Mesenteric fat pad (tissue), 1 donor: ENCODE data around the gene SREBF2. TPM values are rescaled to one million over a fixed set of nuclear protein-coding genes. Genes with fewer than 3 reads are reported as not detected.

ENCODE experiments used
- DNase-seq: peaks from one replicate; pipeline ENCODE4 v3.0.0-alpha.2; 2020; ENCODE audit warnings: low spot score
- total RNA-seq: library from RNA; stranded (reverse); fragmentation: NEBNext Ultra II Directional; extraction: Animal tissue kit (Norgen Biotek cat#: 25700); gene quantifications from one replicate; pipeline ENCODE4 v1.2.1, GENCODE V29; 2021
- donor health status: DM: yes; HTN: yes; CAD: no.

The SREBF2 gene
- total RNA-seq, 1 donor from 2014 or later: 35.9 TPM

GRCh38 chr22:41917903-41918791 lies 85.2 kb downstream of the SREBF2 start:
- DNase-seq: no peak

GRCh38 chr22:41919357-41920224 lies 86.7 kb downstream of the SREBF2 start:
- DNase-seq: no peak

- DNase-seq: no peak
Observed at GRCh38 chr22:41920271-41920976, 87.5 kb downstream of the SREBF2 start.

GRCh38 chr22:41922328-41922727 lies 89.4 kb downstream of the SREBF2 start:
- no peak for DNase-seq

- DNase-seq: no peak
Observed at GRCh38 chr22:41922940-41923594, 90.2 kb downstream of the SREBF2 start.

- no peak for DNase-seq
Observed at GRCh38 chr22:41923595-41924276, 90.8 kb downstream of the SREBF2 start.

GRCh38 chr22:41925783-41926460 lies 93.0 kb downstream of the SREBF2 start:
- DNase-seq: no peak

GRCh38 chr22:41927813-41928212 lies 94.9 kb downstream of the SREBF2 start:
- no peak for DNase-seq

- no peak for DNase-seq
Observed at GRCh38 chr22:41928593-41929417, 95.9 kb downstream of the SREBF2 start.

- no peak for DNase-seq
Observed at GRCh38 chr22:41929418-41929810, 96.5 kb downstream of the SREBF2 start.

GRCh38 chr22:41931701-41932269 lies 98.9 kb downstream of the SREBF2 start:
- no peak for DNase-seq

- no peak for DNase-seq
Observed at GRCh38 chr22:41932353-41932752, 99.4 kb downstream of the SREBF2 start.

GRCh38 chr22:41933411-41934177 lies 100.7 kb downstream of the SREBF2 start:
- no peak for DNase-seq

GRCh38 chr22:41934284-41935014 lies 101.5 kb downstream of the SREBF2 start:
- no peak for DNase-seq

- no peak for DNase-seq
Observed at GRCh38 chr22:41935015-41935351, 102.1 kb downstream of the SREBF2 start.

- no peak for DNase-seq
Observed at GRCh38 chr22:41935509-41935908, 102.6 kb downstream of the SREBF2 start.

- DNase-seq: no peak
Observed at GRCh38 chr22:41936894-41937169, 103.9 kb downstream of the SREBF2 start.
